SIG-M5 (cell line): ENCODE measurements around the gene CMIP.

Source experiments
- DNase-seq: peaks from one replicate; lab custom pipeline; 2025; lab: John Stamatoyannopoulos, UW

CMIP gene

GRCh38 chr16:81462683-81463082, 18.1 kb downstream of the CMIP start:
- no peak for DNase-seq

- DNase-seq, result no peak
These were observed 18.8 kb downstream of the CMIP start for GRCh38 chr16:81463296-81463890.

- DNase-seq, result no peak
These were observed 19.7 kb downstream of the CMIP start for GRCh38 chr16:81464279-81464678.

- DNase-seq, result no peak
These were observed 20.9 kb downstream of the CMIP start for GRCh38 chr16:81465375-81465943.

GRCh38 chr16:81466356-81466980, 21.9 kb downstream of the CMIP start:
- no peak for DNase-seq

GRCh38 chr16:81467072-81467471, 22.5 kb downstream of the CMIP start:
- no peak for DNase-seq

GRCh38 chr16:81467815-81468214, 23.2 kb downstream of the CMIP start:
- DNase-seq, result no peak

- no peak for DNase-seq
These were observed 23.8 kb downstream of the CMIP start for GRCh38 chr16:81468269-81468902.

GRCh38 chr16:81469183-81469677, 24.6 kb downstream of the CMIP start:
- no peak for DNase-seq

GRCh38 chr16:81469710-81470535, 25.3 kb downstream of the CMIP start:
- peak; percentile 86 for DNase-seq

- no peak for DNase-seq
These were observed 26.4 kb downstream of the CMIP start for GRCh38 chr16:81470796-81471636.

- no peak for DNase-seq
These were observed 27.3 kb downstream of the CMIP start for GRCh38 chr16:81471882-81472281.

GRCh38 chr16:81472391-81472790, 27.8 kb downstream of the CMIP start:
- DNase-seq, result no peak

GRCh38 chr16:81473066-81473488, 28.5 kb downstream of the CMIP start:
- DNase-seq, result no peak

GRCh38 chr16:81473558-81473957, 28.9 kb downstream of the CMIP start:
- no peak for DNase-seq

- DNase-seq, result no peak
These were observed 29.7 kb downstream of the CMIP start for GRCh38 chr16:81473969-81474959.

- DNase-seq, result no peak
These were observed 33.4 kb downstream of the CMIP start for GRCh38 chr16:81477697-81478693.

GRCh38 chr16:81478876-81479511, 34.4 kb downstream of the CMIP start:
- peak; percentile 28 for DNase-seq
